ENCODE measurements around the gene CRACR2A.

The CRACR2A gene

GRCh38 chr12:3679831-3680230 lies 73.1 kb downstream of the CRACR2A start:
- no peak for DNase-seq

DNA sequence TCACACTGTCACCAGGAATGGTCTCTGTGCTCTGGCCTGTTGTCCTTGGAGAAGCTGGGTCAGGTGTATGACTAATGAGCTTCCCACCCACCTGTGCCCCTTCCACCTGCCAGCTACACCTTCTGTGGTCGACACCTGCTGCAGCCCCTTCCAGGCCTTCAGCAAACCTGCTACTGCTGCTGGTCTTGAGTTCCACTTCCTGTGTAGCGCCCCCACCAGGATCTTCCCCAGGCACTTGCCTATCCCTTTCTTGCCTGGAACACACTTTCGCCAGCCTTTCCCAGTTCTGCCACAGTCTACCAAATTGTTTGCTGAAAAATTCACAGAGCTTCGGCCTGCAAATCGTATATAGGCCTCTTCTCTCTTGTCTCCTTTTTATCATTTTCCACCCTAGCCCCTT lies 75.3 kb downstream of the CRACR2A start:
- DNase-seq, result no peak

DNA sequence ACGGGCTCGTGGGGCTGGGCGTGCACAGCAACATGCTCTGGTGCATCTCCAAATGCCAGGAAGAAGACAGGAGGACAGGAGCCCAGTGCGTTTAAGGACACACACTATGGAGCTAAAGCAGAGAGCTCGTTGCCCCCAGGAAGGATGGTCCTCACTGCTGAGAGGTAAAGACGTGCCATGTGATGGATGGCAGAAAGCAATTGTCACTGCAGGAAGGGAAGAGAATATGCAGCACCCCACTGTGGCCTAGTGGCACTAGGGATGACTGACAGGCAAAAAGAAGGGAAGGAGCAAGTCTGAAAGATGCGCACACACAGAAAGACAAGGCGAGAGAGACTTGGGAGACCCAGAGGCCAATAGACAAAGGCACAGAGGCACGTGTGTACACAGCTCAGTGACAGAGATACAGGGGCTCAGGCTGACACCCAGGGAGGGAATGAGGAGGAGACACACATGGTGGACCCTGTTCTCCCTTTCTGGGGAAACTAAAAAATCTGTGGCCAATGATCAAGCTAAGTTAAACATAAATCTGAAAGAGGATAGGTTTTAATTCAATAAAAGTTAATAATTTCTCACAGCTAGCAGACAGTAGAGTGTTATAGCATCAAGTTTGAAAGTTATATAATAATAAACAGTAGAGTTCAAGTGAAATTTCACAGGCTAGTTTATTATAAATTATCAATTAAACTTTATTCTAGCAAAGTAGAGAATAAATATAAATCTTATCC lies 78.8 kb downstream of the CRACR2A start:
- no peak for DNase-seq

GRCh38 chr12:3672113-3672509 lies 80.8 kb downstream of the CRACR2A start:
- DNase-seq, result no peak

GRCh38 chr12:3671330-3672112 lies 81.4 kb downstream of the CRACR2A start:
- no peak for DNase-seq

DNA sequence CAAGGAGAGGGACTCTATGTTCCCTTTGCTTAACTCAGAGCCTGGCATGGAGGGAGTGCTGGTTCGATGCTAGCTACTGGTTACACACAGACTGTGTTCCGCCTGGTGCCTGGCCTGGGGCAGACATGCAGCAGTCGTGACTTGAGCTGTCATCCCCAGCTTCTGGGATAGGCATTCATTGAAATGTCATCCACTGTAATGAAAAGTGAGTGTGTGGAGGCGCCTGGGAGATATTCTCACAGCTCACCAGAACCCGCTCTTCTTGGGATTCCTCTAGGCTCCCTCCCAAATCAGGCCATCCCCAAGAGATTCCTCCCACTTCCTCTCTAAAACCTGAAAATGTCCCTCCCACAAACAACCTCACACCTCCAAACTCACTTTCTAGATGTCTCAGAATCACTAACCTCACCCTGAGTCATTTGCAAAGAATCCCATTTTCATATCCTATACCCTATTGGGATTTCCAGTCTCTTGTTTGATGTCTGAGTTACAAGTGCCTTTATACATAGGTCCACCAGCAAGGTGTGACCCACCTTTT lies 82.8 kb downstream of the CRACR2A start:
- DNase-seq, result no peak

DNA sequence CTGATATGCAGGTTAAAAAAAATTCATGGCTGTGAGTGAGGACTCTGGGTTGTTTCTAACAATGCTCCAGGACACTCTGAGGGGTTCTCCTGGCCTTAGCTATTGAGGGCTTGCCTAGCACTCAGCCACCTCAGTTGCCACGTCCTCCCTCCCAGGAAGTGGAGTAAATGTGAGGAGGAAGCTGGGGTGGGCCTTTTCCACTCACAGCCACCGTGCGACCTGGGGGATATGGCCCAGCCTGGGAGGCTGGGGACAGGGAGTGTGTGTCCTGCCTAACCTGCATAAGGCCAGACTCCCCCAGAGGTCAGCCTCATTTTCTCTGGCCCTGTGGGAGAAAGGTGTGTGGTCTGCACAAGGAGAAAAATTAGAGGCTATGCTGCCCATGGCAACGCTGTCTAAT lies 83.3 kb downstream of the CRACR2A start:
- DNase-seq, result no peak

DNA sequence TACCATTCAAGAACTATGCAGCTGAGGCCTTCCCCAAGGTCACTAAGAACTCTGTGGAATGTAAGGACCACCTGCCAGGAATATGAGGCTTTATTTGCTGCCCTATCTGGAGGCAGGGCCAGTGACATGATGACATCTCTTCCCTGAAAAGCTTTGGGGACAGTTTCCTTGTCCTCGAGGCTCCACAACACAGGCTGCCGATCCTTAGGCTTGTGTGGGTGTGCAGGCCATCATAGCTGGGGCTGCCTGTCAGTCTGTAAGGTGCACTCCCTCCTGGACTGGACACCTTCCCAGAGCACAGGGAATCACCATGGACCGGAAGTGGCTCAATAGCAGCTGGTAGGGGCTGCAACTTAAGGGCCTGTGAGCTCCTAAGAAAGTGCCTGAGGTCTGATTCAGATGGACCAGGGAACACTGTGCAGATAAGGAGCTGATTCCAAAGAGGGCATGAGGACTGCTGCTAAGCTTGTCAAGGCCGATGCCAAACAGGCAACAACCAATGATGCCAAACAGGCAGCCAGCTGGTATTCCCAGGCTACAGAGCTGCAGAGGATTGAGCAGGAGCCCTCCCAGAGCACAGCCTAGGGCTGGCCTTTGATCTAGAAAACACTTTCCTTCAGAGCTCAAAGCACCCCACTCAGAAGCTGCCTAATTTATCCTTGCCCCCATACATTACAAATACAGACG lies 84.3 kb downstream of the CRACR2A start:
- no peak for DNase-seq

DNA sequence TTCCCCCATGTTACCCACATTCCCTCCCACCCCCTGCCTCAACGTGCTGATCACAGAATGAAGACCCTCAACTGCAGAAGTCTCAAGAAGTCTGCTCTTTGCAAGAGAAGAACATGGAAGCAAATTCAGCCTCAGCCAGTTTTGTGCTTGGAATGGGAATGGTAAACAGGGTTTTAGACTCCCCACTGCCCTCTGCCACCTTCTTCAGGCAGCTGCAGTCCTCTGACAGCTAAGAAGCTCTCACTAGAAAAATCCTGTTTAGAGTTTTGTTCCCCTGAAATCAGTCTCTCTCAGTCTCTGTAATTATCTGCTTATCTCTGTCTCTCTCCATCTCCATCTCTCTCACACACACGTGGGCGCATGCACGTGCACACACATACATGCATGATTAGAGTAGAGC lies 85.4 kb downstream of the CRACR2A start:
- DNase-seq, result no peak

DNA sequence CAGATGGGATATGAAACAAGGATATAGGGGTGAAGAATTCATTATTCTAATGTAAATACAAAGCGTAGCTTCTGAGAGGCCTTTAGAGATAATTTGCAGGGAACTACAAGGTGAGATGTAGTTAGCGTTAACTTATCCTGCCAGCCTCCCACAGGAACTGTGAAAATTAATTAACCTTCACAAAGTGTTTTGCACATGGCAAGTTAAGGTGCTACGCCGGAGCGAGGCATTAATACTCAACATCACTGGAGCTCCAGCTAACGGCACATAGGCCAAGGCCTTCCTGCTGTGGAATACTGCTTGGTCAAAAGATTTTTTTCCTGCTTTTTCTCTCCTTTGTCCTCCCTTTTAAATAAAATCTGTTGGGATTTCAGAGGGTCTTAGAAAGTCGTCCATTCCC lies 86.5 kb downstream of the CRACR2A start:
- DNase-seq, result no peak

- no peak for DNase-seq
Observed at GRCh38 chr12:3662521-3662921, 90.4 kb downstream of the CRACR2A start.

- DNase-seq, result no peak
Observed at GRCh38 chr12:3661028-3661427, 91.9 kb downstream of the CRACR2A start.

DNA sequence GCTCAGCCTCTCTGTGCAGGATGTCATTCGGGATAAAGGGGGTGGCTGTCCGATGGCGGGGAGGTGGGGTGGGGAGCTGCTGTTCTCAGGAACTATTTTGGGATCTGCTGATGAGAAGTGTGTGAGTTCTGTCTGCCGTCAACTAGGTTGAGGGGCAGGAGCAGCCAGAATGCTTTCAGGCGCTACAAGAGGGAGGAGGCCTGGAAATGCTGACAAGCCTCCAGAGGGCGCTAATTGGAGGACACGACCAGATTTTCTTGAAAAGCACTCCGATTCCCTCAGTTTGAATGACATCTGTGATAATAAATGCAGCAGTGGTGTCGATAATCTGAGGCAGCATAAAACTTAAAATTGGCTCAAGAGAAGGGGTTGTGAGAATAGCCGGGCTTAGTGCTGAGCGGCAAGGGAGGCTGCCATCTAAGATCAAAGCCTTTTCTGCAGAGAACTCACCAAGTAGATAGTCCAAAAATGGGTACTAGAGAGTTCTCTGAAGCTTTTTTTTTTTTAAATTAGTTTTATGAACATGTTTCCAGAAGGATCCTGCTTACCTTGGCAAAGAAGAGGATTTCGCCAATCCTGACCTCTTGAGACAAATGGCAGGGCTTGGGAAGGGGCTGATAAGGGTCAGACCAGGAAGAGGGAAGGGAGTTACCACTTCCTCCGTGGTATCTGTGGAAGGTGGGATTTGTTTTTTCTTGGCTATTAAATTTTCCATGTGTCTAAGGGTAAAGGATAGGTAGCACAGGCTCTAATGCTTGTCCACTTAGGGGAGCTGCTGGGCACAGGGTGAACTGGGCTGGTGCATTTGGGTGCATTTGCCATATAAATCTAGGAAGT lies 94.4 kb downstream of the CRACR2A start:
- DNase-seq, result peak; percentile 11 to 34

- DNase-seq, result no peak
Observed at GRCh38 chr12:3656946-3657622, 95.8 kb downstream of the CRACR2A start.

DNA sequence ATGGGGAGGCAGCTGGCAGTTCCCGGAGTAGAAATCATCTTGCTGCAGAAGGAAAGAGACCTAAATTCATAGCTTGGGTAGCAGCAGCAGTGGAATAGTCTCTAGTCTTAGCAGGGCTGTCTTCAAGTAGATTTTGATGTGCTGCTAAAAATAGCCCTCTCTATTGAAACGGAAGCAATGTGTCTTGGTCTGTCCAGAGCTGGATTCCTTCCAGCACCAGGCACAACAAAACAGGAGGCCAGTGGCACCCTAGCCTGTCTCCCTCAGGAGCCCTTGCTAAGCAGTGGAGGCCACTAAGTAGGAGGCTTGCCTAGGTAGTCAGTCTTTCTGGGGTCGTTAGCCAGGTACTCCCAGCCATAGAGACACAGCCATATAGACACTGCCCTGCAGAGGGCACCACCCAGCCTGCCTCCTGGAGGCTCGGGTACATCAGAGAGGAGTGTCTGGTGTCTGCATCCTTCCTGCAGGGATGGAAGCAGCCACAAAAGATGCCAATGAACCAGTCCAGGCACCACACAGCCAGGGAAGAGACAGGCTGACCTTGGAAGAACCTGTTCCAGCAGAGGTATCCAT lies 97.5 kb downstream of the CRACR2A start:
- DNase-seq, result no peak

- no peak for DNase-seq
Observed at GRCh38 chr12:3651585-3652424, 101.1 kb downstream of the CRACR2A start.

DNA sequence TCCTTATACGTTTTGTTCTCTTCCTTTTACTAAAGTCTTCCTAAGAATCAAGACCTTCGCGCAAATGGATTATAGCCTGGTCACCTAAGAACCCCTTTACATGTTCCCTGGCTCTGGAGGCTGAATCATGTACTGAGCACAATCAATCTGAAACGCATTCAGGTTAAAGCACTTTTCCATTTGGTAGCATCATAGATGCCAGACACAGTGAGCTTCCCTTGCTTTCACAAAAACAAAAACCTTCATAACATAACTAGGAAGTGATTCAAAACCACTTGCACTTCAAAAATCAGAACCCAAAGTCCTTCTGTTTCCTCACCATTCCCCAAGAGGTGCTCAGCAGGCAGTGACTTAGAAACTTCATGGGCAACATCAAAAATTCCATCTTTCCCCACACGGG lies 105.4 kb downstream of the CRACR2A start:
- no peak for DNase-seq

DNA sequence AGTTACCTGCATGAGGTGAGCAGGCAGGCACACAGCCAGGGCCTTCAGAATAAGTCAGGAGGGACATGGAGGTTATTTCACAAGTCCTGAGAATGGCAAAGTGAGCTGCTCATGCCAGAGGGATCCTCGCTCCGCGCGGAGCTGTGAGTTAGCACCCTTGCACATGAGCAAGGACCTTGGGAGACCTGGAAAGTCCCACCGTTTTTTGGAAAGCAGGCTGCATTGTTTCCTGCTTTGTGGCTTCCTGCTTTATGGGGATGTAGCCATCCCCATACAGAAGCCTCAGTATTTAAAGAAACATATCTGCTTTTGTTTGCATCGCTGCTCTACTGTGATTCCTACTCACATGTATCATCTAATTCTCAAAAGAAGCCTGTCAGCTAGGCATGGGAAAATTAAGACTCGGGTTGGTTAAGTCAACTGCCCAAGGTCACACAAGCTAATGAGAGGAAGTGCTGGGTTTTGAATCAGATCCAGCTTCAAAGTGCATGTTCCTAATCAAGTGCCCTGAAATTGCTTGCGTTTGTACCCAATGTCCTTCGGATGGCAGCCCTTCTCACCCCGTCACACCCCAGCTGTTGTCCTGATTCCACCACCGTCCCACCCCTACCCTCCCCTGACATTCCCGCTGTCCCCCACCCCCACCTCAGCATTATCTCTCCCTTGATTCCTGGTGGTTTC lies 106.2 kb downstream of the CRACR2A start:
- DNase-seq, result no peak

DNA sequence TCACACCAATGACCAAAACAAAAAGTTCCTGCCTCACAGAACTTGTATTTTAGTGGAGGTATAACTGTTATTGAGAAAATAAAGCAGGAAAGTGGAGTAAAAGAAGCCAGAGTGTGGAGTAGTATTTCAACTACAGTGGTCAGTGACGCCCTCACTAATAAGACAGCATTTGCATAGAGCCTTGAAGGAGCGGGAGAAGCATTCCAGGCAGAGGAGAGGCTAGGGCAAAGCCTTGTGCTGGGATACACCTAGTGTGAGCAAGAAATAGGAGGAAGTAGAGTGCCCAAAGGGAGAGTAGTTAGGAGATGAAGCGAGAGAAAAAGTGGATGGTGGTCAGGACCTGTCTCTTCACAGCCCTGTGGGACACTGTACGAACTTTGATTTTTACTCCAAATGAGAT lies 107.8 kb downstream of the CRACR2A start:
- no peak for DNase-seq

GRCh38 chr12:3644104-3644503 lies 108.8 kb downstream of the CRACR2A start:
- no peak for DNase-seq
